GM23248 (cell line): ENCODE data around the gene ZBTB18.

Experiments used
- EZH2 ChIP-seq: fragments of 200-600 bp; sonication (generic); IDR thresholded peaks from 2 replicates; pipeline ENCODE4 v1.6.1; 2018; ENCODE audit warnings: antibody characterized with exemption, mild to moderate bottlenecking; ENCODE audit not compliant: insufficient read depth, poor library complexity, severe bottlenecking
- EZH2phosphoT487 ChIP-seq: fragments of 200-600 bp; sonication (generic); IDR thresholded peaks from 2 replicates; pipeline ENCODE4 v1.6.1; 2018; ENCODE audit warnings: antibody characterized with exemption, moderate library complexity, mild to moderate bottlenecking, low read depth; ENCODE audit not compliant: insufficient read depth

GRCh38 chr1:244011786-244012185, 39.3 kb upstream of the ZBTB18 start:
- TF ChIP-seq EZH2 = no peak
- TF ChIP-seq EZH2phosphoT487 = no peak
